Spinal cord (tissue), 10 donors: ENCODE data around the gene ACVRL1. TPM values are rescaled to one million over a fixed set of nuclear protein-coding genes. Genes with fewer than 3 reads are reported as not detected.
A peak's percentile ranks its signal among the peaks of the same experiment; 100 is the strongest.

Source experiments
- DNase-seq, 6 donors: peaks; one replicate each; pipeline versions ENCODE4 v3.0.0 to v3.0.0-alpha.2; 2013 to 2015; ENCODE audit warnings: low spot score in 6 of 6, low read depth in 4 of 6
- H3K27ac ChIP-seq: one replicate; pipeline ENCODE4 v1.5.1; 2013; ENCODE audit warnings: low read depth, low read length, control low read depth
- H3K27me3 ChIP-seq: one replicate; pipeline ENCODE4 v1.6.1; 2013; ENCODE audit warnings: low read length; ENCODE audit not compliant: control insufficient read depth, insufficient read depth
- H3K36me3 ChIP-seq: one replicate; pipeline ENCODE4 v1.6.1; 2013; ENCODE audit warnings: low read length; ENCODE audit not compliant: control insufficient read depth, insufficient read depth
- H3K4me1 ChIP-seq: one replicate; pipeline ENCODE4 v1.6.1; 2013; ENCODE audit warnings: low read length; ENCODE audit not compliant: control insufficient read depth, insufficient read depth
- H3K4me3 ChIP-seq: one replicate; pipeline ENCODE4 v1.5.1; 2013; ENCODE audit warnings: low read depth, low read length, control low read depth
- H3K9me3 ChIP-seq: one replicate; pipeline ENCODE4 v1.6.1; 2013; ENCODE audit warnings: low read length; ENCODE audit not compliant: control insufficient read depth, insufficient read depth
- WGBS: methylation state at CpG from one replicate; pipeline ENCODE4 v1.1.5; 2013; ENCODE audit warnings: missing lambda C conversion rate; ENCODE audit not compliant: insufficient coverage; 5-methylcytosine and 5-hydroxymethylcytosine counted together
- polyA plus RNA-seq, 2 donors: library from polyadenylated mRNA; unstranded; fragments of 120-200 nt; gene quantifications; one replicate each; pipeline ENCODE4 v1.2.1, GENCODE V29; 2013; ENCODE audit not compliant: insufficient read length in 2 of 2
- total RNA-seq, 2 donors: library from RNA; depleted of rRNA in 1 of 2; stranded (reverse); fragments of 120-200 nt in 1 of 2; fragments of >200 nt in 1 of 2; gene quantifications; one replicate each; pipeline versions ENCODE4 v1.2.3 to v1.2.4, GENCODE V29; 2013 to 2014
- donor health status: healthy.

ACVRL1 gene
- total and polyA plus RNA-seq, 4 donors = 8.4 to 55.7 (median 17.0) TPM

DNA sequence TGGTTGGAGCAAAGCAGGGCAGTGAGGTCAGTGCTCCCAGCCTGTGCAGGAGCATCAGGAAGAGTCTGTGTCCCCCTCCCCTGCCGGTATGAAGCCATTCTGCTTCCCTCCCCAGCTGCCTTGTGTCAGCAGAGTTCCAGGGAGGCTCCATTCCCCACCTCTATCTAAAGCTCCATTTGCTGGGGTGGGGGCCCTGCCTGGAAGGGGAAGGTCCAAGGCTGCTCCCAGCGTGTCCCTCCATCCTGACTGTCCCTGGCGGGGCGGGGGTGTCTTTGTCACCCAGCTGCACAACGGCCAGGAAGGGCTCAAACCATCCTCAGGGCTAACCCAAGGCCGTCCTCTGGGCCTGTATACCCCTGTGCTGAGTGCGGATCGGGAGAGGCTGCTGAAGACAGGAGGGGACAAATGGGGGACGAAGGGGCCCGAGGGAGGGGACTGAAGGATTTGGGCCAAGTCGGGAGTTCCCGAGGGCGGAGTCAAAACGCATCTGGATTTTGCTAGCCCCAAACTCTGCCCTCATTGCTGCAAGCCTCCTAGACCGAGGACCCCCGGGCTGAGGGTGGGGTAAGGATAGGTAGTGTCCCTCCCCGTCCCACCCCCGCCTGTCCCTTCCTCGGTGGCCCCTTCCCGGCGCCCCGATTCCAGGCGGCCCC is 748 bp upstream of the ACVRL1 start:
- Histone ChIP-seq H3K9me3 (no peaks in the 10 kb centered on the region), H3K27me3 (peaks cover 18% of the 10 kb centered on the region), H3K27ac (peak overlapping the region; percentile 33), H3K4me3 (peak overlapping the region; percentile 19), H3K4me1 (peaks cover 27% of the 10 kb centered on the region), H3K36me3 (no peaks in the 10 kb centered on the region)
- 33% methylated on average over 14 of the region's 23 CpGs for WGBS
- peak in 1 of 6 donors; percentile 15 for DNase-seq

- Histone ChIP-seq H3K36me3 (no peaks in the 10 kb centered on the region), H3K4me1 (peaks cover 37% of the 10 kb centered on the region), H3K9me3 (no peaks in the 10 kb centered on the region), H3K4me3 (peak overlapping the region; percentile 11), H3K27me3 (peaks cover 18% of the 10 kb centered on the region), H3K27ac (no peak overlapping the region)
- WGBS = 96% methylated on average over 5 of the region's 7 CpGs
- DNase-seq = no peak
Observed at GRCh38 chr12:51907856-51908425, 637 bp downstream of the ACVRL1 start.

GRCh38 chr12:51908876-51909592 is 1.7 kb downstream of the ACVRL1 start:
- Histone ChIP-seq H3K36me3 (no peaks in the 10 kb centered on the region), H3K4me1 (peaks cover 44% of the 10 kb centered on the region), H3K4me3 (no peak overlapping the region), H3K9me3 (no peaks in the 10 kb centered on the region), H3K27me3 (peaks cover 18% of the 10 kb centered on the region), H3K27ac (no peak overlapping the region)
- DNase-seq = no peak
- WGBS = 76% methylated on average over 6 of the region's 9 CpGs

DNA sequence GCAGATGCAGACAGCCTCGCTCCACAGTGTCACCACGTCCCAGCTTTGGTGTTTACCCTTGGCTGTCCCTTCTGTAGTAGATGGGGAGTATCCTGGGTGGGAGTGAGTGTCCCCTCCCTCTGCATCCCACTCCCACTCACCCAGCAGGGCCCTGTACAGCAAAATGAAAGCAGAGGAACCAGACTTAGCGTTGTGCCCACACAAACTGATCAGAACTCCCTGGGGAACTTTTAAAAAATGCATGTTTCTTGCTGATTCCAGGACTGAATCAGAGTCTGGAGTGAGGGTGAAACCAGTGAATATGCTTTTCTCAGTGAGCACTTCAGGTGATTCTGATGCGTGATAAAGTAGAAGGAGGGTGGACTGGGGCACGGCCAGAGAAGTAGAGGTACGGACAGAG is 2.9 kb downstream of the ACVRL1 start:
- H3K36me3 ChIP-seq = peaks cover 2% of the 10 kb centered on the region
- H3K9me3 ChIP-seq = no peaks in the 10 kb centered on the region
- peaks cover 42% of the 10 kb centered on the region for H3K4me1 ChIP-seq
- no peak overlapping the region for H3K27ac ChIP-seq
- H3K4me3 ChIP-seq = no peak overlapping the region
- WGBS = 83% methylated on average over 4 of the region's 6 CpGs
- no peak for DNase-seq
- peaks cover 18% of the 10 kb centered on the region for H3K27me3 ChIP-seq

DNA sequence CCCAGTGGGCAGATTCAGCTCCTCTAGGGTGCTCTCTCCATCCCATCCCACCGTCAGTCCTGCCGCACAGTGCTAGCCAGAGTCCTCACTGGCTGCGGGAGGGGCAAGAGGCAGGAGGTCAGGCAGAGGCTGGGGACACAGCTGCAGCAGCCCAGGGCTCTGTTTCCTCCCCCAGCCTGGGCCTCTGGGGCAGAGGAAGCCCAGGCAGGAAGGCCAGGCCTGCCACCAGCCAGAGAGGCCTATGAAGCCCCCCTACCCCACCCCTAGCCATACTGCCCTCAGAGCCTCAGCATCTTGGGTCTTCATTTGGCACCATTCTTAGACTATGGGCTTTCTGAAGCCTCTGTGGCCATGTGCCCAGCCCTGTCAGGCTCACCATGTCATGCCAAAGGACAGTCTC is 3.4 kb downstream of the ACVRL1 start:
- no peak overlapping the region for H3K4me3 ChIP-seq
- no peak for DNase-seq
- H3K36me3 ChIP-seq = peaks cover 5% of the 10 kb centered on the region
- no peaks in the 10 kb centered on the region for H3K9me3 ChIP-seq
- H3K4me1 ChIP-seq = peaks cover 41% of the 10 kb centered on the region
- 67% methylated on average over 1 of the region's 3 CpGs for WGBS
- no peak overlapping the region for H3K27ac ChIP-seq
- H3K27me3 ChIP-seq = peaks cover 18% of the 10 kb centered on the region

DNA sequence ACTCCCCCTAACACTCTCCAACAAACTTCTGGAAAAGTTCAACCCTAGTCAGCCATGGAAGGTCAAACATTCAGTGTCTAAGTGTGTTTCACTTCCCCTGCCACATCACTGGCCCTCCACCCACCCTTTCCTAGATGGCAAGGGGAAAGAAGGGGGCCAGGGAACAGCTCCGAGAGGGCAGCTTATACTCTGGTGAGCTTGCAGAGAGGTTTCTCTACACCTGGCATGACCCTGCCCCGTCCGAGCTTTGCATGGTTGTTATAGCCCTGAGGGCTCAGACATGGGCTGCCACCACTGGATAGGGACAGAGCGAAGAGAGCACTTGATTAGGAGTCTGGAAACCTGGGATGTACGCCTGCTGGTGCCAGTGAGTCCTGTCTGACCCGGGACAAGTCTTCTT is 4.0 kb downstream of the ACVRL1 start:
- no peak overlapping the region for H3K4me3 ChIP-seq
- DNase-seq = no peak
- H3K4me1 ChIP-seq = peaks cover 40% of the 10 kb centered on the region
- no peaks in the 10 kb centered on the region for H3K9me3 ChIP-seq
- peak overlapping the region; percentile 47 for H3K27ac ChIP-seq
- H3K27me3 ChIP-seq = peaks cover 15% of the 10 kb centered on the region
- H3K36me3 ChIP-seq = peaks cover 10% of the 10 kb centered on the region
- WGBS = 79% methylated on average over 6 of the region's 6 CpGs

DNA sequence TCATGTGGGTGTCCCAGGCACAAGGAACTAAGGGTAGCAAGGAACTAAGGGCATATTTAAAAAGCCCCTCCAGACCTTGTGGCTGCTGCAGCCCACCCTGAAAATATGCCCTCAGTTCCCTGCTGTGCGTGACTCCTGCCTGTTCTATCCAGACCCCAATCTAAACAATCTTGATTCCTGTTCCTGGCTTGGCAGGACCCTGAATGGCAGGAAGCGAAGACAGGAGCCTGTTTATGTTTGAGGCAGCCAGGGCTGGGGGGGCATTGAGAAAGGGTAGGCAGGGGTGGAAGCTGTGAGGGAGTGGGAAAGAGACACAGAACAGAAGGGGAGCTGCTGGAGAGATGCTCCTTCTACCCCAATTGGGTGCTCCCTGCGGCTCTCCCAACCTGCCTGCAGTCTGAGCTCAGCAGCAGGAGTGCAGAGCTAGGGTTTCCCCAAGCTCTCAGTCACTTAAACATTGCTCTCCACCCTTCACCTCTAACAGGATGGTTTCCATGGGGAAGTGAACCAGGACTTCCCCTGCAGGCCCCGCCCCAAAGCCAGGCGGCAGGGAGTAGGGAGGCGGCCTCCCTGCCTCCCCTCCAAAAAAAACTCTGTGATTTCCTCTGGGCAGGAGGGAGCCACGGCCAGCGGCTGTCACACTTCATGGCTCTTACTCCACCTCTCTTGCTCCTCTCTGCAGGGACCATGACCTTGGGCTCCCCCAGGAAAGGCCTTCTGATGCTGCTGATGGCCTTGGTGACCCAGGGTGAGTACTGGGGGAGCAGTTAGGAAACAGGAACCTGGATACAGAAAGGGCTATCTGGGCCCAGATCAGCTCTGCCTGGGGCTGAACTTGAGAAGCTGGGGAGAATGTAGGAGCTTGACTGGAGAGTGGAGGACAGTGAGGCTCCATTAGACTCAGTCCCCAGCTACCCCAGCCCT is 4.7 kb downstream of the ACVRL1 start:
- Histone ChIP-seq H3K4me1 (peaks cover 33% of the 10 kb centered on the region), H3K36me3 (peaks cover 10% of the 10 kb centered on the region), H3K27me3 (peaks cover 8% of the 10 kb centered on the region), H3K4me3 (no peak overlapping the region), H3K9me3 (no peaks in the 10 kb centered on the region), H3K27ac (peak overlapping the region; percentile 16)
- WGBS = 64% methylated on average over 5 of the region's 8 CpGs
- DNase-seq = peak in 1 of 6 donors; percentile 35

GRCh38 chr12:51913071-51914033 is 6.0 kb downstream of the ACVRL1 start:
- no peaks in the 10 kb centered on the region for H3K9me3 ChIP-seq
- DNase-seq = no peak
- peaks cover 32% of the 10 kb centered on the region for H3K4me1 ChIP-seq
- no peaks in the 10 kb centered on the region for H3K27me3 ChIP-seq
- H3K4me3 ChIP-seq = no peak overlapping the region
- H3K27ac ChIP-seq = no peak overlapping the region
- 76% methylated on average over 28 of the region's 30 CpGs for WGBS
- H3K36me3 ChIP-seq = peaks cover 10% of the 10 kb centered on the region
